ENCODE measurements around the gene ZFAND3. TPM values are rescaled to one million over a fixed set of nuclear protein-coding genes. Genes with fewer than 3 reads are reported as not detected.

ZFAND3 gene
- total and polyA plus RNA-seq, 7 donors, result 48.5 to 166 (median 141) TPM

DNA sequence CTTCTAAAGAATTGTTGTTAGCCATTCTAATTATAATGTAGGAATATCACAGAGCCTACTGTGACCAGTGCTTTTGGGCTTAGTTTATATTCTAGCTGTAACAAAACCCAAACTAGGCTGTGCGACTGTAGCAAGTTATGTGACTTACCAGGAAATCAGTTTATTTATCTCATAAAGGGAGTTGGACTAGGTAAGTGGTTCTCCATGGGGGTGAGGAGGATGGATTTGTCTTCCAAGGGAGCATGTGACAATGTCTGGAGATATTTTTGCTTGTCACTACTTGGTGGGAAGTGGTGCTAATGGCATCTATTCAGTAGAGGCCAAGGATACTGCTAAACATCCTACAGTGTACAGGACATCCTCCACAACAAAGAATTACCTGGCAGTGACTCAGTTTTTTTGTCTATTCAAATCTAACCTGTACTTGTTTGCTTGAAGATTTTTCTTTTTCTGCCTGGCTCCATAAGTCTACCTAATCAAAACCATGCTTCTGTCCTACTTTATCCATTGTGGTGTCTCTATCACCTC, 32.5 kb downstream of the ZFAND3 start:
- TF ChIP-seq, protein P1, sequence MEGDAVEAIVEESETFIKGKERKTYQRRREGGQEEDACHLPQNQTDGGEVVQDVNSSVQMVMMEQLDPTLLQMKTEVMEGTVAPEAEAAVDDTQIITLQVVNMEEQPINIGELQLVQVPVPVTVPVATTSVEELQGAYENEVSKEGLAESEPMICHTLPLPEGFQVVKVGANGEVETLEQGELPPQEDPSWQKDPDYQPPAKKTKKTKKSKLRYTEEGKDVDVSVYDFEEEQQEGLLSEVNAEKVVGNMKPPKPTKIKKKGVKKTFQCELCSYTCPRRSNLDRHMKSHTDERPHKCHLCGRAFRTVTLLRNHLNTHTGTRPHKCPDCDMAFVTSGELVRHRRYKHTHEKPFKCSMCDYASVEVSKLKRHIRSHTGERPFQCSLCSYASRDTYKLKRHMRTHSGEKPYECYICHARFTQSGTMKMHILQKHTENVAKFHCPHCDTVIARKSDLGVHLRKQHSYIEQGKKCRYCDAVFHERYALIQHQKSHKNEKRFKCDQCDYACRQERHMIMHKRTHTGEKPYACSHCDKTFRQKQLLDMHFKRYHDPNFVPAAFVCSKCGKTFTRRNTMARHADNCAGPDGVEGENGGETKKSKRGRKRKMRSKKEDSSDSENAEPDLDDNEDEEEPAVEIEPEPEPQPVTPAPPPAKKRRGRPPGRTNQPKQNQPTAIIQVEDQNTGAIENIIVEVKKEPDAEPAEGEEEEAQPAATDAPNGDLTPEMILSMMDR (IDR thresholded peaks at IDR 0.05), result no peak
- Histone ChIP-seq H3K4me1 (peaks cover 55% of the 10 kb centered on the region), H3K27ac (no peak overlapping the region), H3K9me3 (no peaks in the 10 kb centered on the region), H3K4me3 (no peak overlapping the region), H3K36me3 (ENCODE audit: insufficient read depth in 1 of 2, low read depth in 1 of 2) (no peaks in the 10 kb centered on the region), H3K27me3 (ENCODE audit: insufficient read depth in 3 of 3, low read length in 2 of 3) (no peaks in the 10 kb centered on the region)
- 77 to 84% (median 77%) methylated on average over 1 of the region's 1 CpG for WGBS, 3 donors
- intact Hi-C loops (cut with DNase I), result no loop called here
- no peak for DNase-seq
- ATAC-seq, result peak; percentile 31 to 47 (median 44)

DNA sequence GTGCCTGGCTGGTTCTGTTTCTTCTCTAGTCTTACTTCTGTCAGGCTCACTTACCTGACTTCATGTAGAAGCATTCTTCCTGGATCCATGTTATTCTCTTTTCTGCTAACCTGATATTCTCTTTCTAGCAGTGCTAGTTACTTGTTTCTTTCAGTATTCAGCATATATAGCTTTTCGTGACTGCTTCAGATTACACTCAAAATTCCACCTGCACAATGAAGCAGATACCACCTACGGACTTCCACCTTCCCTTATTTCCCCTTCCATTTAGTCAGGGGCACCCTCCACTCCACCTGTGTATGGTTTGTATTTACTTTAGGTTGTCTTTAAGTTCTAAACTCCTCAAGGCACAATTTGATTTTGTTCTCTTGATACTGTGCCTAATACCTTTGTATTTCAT, 36.8 kb downstream of the ZFAND3 start:
- TF ChIP-seq, protein P1 (IDR thresholded peaks at IDR 0.05), result no peak
- no peak overlapping the region for H3K4me3 ChIP-seq
- H3K27ac ChIP-seq, result no peak overlapping the region
- H3K9me3 ChIP-seq, result no peaks in the 10 kb centered on the region
- intact Hi-C loops (cut with DNase I), result no loop called here
- peaks cover 46% of the 10 kb centered on the region for H3K4me1 ChIP-seq
- no peak for ATAC-seq
- WGBS, 3 donors, result 89 to 96% (median 94%) methylated on average over 2 of the region's 2 CpGs
- DNase-seq, result no peak
- H3K36me3 ChIP-seq (ENCODE audit: insufficient read depth in 1 of 2, low read depth in 1 of 2), result no peaks in the 10 kb centered on the region
- no peaks in the 10 kb centered on the region for H3K27me3 ChIP-seq (ENCODE audit: insufficient read depth in 3 of 3, low read length in 2 of 3)

DNA sequence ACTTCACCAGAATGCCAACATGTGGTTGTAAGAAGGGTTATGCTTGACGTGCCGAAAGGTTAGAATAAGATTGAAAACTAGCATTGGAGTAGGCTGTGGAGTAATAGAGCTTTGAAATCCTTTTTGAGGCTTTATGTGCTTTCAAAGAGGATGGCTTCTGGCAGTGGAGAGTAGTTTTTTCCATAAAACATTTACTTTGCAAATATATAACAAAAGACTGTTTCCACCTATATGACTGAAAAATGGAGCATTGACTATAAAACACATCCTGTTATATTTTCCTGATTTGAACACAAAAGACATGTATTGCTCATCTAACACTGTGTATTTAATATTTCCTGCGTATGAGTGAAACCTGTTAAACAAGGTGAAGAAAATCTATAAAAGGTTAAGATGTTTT, 38.8 kb downstream of the ZFAND3 start:
- H3K36me3 ChIP-seq (ENCODE audit: insufficient read depth in 1 of 2, low read depth in 1 of 2), result no peaks in the 10 kb centered on the region
- 88 to 91% (median 89%) methylated on average over 3 of the region's 3 CpGs for WGBS, 3 donors
- no peaks in the 10 kb centered on the region for H3K9me3 ChIP-seq
- intact Hi-C loops (cut with DNase I), result no loop called here
- no peak overlapping the region for H3K27ac ChIP-seq
- H3K27me3 ChIP-seq (ENCODE audit: insufficient read depth in 3 of 3, low read length in 2 of 3), result no peaks in the 10 kb centered on the region
- no peak overlapping the region for H3K4me3 ChIP-seq
- ATAC-seq (no peak), DNase-seq (no peak)
- H3K4me1 ChIP-seq, result peaks cover 38% of the 10 kb centered on the region
- TF ChIP-seq, protein P1 (IDR thresholded peaks at IDR 0.05), result no peak

DNA sequence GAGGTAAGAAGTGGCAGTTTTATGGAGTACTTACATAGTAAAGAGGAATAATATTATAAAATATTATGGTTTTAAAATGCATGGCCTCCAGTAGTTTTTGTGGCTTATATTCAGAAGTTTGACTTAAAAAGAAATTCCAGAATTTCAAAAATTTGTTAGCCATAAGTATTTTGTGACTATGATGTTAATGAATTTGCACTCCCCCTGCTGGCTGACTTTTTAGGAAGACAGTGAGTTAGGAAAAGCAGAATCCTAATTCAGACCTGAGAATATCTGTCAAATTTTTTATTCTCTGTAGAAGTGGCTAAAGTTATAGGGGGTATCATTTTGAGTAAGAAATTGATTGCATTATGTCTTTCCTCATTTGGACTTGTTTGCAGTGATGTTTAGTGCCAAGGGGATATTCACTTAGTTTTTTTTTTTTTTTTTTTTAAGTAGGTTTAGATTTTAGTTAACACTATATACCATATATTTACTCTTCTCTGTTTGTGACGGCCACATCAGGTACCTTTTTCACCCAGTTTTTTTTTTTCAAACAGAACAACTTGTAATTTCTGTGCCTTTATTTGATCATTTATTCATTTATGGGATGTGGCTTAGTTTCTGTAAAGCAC, 40.8 kb downstream of the ZFAND3 start:
- DNase-seq (no peak), ATAC-seq (peak in 1 of 4 donors; percentile 47)
- TF ChIP-seq, protein P1 (IDR thresholded peaks at IDR 0.05), result peak; percentile 62
- intact Hi-C loops (cut with DNase I), result loop anchor here in 1 of 2 donors (5.0 kb wide), 1 partner anchor 38 kb away; no protein-coding TSS in a partner anchor
- H3K27me3 ChIP-seq (ENCODE audit: insufficient read depth in 3 of 3, low read length in 2 of 3), result no peaks in the 10 kb centered on the region
- no peaks in the 10 kb centered on the region for H3K9me3 ChIP-seq
- H3K27ac ChIP-seq, result no peak overlapping the region
- H3K36me3 ChIP-seq (ENCODE audit: insufficient read depth in 1 of 2, low read depth in 1 of 2), result no peaks in the 10 kb centered on the region
- 78 to 92% (median 80%) methylated on average over 1 of the region's 1 CpG for WGBS, 3 donors
- no peak overlapping the region for H3K4me3 ChIP-seq
- H3K4me1 ChIP-seq, result peaks cover 43% of the 10 kb centered on the region
